Activated CD4-positive, alpha-beta T cell treated with anti-CD3 and anti-CD28 coated beads for 4 hours (primary cell): ENCODE measurements around the gene UBE3B.

Experiments
- DNase-seq, 2 donors: peaks; one replicate each; pipeline ENCODE4 v3.0.0-alpha.2; 2020

Gene UBE3B

DNA sequence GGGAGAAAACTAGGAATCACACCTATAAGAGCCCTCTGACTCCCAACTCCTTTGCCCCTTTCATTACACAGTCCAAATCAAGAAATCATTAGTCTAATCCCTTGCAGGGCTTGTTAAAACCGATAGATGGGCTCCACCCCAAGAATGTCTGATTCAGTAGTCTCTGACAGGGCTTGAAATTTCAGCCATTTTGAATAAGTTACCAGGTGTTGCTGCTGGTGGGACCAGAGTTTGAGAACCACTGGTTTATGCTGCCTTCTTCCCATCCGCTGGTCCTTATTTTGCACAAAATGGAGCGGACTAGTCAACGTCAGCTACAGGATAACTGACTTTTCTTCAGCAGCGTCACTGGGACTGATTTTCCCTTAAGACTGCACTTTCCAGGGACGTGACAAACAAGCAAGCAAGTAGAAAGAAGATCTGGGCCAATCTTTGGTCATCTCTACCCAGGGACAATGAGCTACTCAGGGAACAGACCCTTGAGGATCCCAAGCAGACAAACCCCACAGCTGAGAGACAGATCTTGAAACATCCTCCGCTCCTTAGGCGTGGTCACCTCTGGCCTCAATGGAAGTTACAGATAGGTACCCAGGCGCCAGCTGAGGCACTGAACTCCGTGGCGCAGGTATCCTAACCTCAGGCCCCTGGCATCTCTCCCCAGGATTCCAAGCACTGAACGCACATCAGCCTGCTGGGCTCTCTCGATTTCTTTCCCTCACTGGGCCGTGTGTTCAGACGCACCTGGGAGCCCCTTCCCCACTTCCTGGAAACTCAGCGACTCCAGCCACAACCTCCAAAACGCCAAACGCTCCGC lies 1.2 kb upstream of the UBE3B start:
- no peak for DNase-seq

DNA sequence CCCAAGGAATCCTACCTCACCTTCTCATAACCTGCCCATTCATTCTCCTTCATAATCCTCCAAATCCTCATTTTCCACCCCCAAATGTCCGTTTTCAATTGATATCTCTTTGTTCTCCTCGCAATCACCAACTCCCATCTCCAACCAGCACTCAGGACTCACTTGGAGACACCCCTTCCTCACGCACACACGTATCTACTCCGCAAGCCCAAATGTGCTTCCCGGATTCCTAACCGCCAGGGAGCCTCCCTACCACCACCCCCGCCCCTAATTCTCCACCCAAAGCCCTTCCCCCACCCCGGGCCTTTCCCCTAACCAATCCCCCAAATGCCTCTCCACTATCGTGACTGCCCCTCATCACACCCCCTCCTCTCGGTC lies 638 bp upstream of the UBE3B start:
- DNase-seq = no peak

DNA sequence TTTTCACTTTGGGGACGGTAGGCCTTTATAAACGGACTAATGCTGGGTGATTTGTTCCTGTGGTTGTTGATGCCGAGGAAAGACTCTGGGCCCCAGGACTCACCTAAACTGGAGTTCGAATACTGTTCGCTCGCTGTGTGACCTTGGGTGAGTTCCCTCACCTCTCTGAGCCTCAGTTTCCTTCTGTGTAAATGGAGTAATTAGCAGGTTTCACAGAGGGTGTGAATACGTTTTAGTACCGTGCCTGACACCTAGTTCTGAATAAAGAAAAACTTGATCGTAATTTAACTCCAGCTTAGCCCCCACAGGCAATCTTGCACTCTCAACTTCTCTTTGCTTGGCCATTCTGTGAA lies 505 bp downstream of the UBE3B start:
- DNase-seq = no peak

DNA sequence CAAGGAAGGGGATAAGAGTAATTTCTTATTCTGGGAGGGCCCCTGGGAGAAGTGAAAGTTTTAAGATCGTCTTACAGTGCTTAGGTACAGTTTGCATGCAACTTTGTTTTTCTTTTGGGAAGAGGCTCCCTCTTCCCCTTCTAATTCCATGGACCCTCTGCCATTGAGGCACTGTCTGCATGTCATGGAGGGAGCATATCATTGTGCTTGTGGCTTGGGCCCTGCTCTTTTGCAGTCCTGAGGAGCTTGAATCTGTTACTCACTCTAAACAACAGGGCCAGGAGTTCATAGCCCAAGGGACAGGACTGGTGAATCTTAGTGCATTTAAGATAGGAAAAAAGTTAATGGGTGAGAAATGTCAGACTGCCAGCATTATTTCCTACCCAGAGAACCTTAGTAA lies 2.3 kb downstream of the UBE3B start:
- no peak for DNase-seq

DNA sequence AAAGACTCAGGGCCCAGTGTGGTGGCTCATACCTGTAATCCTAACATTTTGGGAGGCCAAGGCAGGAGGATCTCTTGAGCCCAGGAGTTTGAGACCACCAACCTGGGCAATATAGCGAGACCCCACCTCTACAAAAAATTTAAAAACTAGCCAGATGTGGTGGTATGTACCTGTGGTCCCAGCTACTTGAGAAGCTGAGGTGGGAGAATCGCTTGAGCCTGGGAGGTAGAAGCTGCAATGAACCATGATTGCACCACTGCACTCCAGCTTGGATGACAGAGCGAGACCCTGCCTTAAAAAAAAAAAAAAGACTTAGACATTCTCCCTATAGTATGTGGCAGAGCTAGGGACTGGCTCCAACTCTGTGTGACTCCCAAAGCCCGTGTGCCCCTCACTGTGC lies 2.9 kb downstream of the UBE3B start:
- DNase-seq = no peak

DNA sequence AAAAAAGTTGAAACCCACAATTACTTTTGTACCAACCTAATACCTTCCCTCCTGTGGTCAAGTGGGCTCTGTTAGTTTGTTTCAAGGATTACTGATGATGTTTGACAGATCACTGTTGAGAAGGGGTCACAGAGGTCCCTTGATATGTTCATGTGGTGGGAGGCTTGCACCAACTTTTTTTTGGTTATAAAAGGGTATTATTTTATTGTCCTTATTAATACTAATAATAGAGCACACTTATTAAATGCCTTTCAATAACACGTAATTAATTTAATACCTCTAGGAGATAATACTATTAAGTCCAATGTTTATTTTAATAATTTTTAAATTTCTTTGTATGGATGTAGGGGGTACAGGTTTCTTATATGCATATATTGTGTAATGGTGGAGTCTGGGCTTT lies 4.4 kb downstream of the UBE3B start:
- DNase-seq = no peak

DNA sequence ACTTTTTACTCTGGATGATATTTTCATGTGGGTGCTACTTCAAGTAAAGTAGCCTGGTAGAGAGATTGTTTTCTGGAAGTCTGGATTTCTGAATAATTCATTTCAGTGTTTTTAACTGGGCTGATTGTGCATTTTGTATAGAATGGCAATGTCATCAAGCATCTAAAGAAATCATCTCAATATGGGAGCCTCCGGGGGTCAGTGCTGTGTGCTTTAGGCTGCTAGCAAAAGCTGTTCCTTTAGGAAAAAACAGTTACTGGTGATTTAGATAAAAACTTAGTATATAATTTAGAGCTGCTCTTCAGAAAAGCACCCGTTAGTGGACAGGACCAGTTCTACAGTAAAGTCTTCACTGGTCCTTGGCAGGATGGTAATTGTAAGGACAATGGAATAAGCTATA lies 5.1 kb downstream of the UBE3B start:
- DNase-seq = no peak

DNA sequence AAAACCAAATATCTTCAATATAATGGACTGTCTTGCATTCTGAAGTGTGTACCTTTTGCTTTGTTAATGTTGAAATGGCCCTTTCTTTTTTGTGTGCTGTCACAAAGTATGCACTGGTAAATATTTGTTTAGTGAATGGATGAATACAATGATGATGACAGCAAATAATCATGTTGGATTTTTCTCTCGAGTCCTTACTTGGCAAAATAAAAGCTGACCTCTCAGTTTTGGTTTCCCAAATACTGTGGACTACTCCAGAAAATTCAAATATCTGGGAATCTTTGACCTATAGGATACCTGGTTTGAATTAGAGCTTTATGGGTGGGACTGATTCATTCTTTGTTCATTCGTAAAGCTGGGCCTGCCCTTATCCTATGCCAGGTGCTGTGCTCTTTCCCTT lies 5.5 kb downstream of the UBE3B start:
- no peak for DNase-seq

DNA sequence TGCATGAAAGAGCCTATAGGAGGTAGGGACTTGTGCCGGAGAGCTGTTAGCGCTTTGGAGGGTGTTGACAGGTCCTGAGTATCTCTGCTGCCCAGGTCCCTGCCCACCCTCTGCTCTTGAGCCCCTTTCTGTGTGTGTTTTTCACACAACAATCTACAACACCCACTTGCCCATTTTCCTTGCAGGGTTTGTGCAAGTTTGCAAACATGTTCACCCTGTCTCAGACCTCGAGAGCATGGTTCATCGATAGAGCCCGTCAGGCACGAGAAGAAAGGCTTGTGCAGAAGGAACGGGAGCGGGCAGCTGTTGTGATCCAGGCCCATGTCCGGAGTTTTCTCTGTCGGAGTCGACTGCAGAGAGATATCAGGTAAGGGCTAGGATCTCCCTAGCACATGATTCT lies 5.9 kb downstream of the UBE3B start:
- no peak for DNase-seq

DNA sequence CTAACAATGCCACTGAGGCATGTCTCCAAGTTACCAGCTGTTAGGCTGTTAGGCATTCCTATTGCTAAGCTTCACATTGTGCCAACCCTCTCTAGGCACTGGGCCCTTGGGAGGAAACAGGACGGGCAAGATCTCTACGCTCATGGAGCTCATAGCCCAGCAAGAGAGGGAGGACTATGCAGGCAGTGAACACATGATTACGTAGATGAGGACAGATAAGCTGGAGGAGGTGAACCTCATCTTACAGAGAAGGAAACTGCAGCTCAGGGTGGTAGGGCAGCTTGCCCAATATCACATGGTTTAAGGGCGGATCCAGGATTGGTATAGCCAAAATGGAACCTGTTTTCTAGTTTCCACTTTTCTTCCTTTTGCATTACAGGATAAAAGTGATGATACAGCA lies 7.8 kb downstream of the UBE3B start:
- DNase-seq = no peak

DNA sequence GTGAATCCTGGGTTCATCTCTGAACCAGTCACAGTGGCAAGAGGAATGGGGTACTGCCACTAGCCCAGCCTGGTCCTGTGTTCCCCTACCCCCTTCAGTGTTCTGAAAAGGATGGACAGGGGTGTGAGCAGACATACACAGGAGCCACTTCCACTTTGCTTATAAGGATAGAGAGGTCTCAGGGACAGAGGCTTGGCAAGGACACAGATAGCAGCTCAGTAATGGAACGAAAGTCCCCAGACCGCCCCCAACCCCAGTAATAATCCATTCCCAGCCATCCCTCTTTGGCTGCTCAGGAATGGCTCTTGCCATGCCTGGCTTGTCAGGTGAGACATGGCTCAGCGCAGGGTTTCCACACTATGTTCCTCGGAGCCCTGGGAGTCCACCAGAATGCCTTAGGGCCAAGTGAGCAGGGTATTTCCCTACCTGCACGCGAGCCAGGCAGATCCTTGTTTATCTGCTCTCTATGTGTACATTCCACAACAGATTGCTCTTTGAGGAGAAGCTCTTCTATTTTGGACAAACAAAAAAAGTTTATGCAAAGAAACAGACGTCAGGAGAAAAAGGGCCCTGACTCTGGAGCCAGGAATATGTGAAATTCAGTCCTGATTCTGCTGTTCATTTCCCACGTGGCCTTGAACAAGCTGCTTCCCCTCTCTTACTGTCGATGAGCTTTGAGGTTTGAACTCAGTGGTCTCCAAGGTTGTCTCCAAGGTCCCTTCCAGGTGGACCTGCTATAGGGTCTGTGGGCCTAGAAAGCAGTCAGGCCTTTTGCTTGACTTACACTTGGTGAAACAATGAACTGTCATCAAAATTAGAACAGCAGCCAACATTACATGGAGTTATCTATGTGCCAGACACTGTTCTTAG lies 10.0 kb downstream of the UBE3B start:
- DNase-seq = no peak

DNA sequence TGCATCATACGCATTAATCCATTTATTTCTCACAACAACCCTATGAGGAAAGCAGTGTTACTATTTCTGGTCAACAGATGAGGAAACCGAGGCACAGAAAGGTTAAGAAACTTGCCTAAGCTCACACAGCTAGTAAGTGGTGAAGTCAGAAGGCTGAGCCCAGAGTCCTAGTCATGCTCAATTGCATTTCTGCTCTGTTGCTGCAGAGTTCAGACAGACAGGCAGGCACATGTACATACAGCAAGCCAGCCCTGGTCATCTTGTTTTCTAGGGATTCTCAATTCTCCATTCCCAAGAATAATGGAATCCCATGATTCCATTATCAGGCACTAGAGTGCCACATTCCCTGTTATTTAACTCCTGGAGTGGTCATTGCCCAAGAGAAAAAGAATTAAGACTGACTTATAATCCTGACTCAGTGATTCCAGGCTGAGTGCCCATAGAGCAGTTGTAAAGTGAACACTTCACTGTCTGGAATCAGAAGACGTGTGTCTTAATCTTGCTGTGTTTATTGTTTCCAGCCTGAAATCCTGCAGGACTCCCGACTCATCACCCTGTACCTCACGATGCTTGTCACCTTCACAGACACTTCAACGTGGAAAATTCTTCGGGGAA lies 10.7 kb downstream of the UBE3B start:
- no peak for DNase-seq

DNA sequence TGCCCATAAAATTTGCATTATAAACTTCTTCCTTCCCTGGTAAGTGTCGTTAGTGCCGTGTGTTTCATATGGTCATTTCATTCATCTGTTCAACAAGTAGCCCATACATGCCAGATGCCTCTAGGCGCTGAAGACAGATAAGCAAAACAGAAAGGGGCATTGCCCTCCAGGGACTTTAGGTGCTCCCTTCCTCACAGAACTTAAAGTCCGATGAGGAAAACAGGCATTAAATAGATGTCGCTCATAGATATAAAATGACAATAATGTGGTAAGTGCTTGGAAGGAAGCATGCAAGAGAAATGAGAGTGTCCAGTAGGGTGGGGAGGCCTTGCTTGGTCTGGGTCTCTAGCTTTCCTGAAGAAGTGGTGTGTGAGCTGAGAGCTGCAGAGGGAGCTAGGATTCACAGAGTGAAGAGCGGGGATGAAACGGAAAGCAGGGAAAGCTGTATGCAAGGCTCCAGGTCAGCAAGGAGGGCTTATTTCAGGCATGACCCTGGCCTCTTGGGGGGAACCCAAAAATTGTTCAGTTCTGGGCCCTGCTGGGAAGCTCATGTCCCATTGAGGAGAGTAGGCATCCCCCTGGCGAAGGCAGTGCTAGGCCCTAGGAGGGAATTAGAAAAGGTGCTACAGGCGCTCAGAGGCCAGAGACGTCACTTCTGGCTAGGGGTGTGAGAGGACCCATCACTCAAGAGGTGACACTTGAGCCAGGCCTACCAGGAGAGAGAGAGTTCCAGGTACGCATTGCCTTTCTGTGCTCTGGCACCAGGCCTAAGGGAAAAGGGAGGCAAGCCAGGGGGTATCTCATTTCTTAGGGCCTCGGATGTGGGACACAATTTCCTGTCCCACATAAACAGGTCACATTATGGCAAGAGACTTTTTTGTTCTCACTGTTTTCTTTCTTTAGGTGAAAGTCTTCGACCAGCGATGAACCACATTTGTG lies 11.9 kb downstream of the UBE3B start:
- no peak for DNase-seq

DNA sequence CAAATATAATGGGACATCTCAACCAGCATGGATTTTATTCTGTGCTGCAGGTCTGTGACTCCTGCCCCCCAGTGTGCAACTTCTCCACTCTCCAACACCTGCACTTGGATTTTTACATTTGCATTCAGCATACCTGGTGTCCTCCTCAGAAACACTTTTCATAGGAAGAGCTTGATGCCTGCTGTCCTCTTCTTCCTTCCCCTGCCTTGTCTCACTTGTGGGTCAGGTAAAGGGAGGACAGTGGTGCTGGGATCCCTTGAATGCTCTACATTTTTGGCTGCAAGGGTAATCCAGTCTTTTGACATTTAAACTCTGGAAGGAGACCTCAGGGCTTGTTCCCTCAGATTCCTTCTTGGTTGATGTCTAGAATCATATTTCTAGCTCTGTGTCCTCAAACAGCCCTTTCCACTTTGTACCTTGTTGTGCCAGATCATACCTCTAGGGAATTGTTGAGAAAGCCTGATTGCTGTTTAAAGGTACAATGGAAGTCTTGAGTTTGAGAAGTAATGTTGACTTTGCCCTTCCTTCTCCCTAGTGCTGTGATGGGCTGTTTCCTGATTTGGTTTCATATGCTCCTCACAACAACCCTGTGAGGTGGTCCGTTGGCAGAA lies 12.6 kb downstream of the UBE3B start:
- no peak for DNase-seq

DNA sequence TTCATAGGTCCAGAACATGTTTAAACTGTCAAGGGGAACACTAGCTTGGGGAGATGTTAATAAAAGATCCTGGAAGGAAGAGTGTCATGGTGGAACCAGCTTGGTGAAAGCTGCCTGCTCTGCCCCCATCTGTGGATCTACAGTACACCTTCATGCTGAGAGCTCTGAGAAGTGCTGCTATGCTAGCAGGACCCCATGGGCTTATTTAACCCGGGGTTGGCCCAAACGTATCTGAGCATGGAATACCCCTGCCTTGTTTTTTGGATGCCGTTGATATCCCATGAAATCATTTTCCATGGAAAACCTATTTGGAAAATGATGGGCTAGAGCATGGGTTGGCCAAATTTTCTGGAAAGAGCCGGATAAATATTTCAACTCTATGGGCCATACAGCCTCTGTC lies 14.2 kb downstream of the UBE3B start:
- DNase-seq = no peak

DNA sequence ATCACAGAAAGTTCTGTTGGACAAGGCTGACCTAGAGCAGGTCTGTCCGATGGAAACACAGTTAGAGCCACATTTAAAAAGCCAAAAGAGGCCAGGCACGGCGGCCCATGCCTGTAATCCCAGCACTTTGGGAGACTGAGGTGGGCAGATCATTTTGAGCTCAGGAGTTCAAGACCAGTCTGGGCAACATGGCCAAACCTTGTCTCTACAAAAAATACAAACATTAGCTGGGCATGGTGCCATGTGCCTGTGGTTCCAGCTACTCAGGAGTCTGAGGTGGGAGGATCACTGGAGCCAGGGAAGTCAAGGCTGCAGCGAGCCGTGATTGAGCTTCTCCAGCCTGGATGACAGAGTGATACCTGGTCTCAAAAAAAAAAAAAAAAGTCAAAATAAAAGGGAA lies 14.9 kb downstream of the UBE3B start:
- no peak for DNase-seq

DNA sequence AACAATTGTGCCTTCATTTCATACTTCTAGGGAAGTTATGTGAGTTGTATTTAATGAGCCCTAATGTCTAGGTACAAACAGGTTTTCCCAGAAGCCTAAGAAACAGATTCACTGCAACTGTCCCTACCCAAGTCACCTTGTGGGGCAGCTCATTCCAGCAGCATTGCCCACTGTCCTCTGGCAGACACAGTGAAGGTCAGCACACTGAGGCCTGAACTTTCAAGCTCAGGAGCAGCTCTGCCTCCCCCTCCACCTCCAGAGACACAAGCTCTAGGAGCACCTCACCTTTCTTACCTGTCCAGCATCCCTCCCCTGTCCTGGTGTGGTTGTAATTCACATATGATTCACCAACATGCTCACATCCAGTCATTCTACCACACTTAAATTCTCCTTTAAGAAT lies 15.7 kb downstream of the UBE3B start:
- no peak for DNase-seq

DNA sequence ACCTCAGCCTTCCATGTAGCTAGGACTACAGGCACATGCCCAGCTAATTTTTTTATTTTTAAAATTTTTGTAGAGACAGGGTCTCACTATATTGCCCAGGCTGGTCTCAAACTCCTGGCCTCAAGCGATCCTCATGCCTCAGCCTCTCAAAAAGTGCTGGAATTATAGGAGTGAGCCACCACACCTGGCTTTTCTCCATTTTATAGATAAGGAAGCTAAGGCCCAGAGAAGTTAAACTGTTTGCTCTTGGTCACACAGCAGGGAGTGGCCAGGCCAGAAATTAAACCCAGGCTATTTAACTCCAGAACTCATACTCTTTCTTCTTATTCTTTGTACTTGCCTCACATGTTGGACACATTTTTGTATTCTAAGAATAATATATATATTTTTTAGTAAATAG lies 16.5 kb downstream of the UBE3B start:
- DNase-seq = no peak

DNA sequence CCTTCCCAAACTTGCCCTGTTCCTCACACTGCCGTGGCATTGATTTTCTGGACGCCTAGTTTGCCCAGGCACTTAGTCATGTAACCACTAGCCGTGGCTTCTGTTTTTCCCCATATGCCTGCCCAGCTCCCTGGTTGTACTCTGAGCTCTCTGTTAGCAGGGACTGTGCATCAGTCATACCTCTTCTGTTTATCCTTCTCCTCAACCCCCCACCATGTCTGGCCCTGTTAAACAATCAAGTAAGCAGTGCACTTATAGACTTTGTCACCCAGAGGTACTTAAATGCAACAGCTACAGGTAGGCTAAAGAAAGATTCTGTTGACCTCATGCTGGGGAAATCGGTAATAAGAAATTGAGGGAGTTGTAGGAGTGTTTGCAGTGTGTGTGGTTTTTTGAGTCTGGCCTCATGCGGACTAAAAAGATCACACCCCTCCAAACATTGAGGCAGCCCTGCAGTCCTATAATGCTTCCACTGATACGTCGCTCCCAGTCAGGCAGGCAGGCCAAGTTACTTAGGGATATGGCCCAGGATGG lies 17.0 kb downstream of the UBE3B start:
- DNase-seq = no peak

DNA sequence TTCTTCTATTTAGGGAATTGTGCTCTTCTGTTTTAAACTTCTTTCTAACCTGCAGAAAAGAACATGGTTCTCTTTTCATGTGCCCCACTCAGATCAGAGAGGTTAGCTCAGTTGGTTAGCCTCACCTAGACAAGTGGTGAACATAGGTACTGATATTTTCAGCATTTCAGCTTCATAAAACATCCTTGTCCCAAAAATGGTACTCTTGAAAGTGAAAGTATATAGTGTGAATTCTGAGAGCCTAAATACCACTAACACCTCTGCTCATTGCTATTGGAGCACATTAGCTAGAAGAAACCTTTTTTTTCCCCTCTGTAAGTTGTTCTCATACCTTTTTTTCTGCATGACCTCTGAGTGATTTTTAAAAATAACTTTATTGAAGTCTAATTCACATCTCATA lies 17.6 kb downstream of the UBE3B start:
- DNase-seq = no peak

DNA sequence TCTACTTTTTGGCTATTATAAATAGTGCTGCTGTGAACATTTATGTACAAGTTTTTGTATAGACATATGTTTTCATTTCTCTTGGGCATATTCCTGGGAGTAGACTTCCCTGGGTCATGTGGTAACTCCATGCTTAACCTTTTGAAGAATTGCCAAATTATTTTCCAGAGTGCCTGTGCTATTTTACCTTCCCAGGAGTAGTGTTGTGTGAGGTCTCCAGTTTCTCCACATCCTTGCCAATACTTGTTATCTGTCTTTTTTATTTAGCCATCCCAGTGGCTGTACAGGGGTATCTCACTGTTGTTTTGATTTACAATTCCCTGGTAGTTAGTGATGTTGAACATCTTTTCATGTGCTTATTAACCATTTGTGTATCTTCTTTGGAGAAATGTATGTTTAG lies 18.9 kb downstream of the UBE3B start:
- DNase-seq = no peak

DNA sequence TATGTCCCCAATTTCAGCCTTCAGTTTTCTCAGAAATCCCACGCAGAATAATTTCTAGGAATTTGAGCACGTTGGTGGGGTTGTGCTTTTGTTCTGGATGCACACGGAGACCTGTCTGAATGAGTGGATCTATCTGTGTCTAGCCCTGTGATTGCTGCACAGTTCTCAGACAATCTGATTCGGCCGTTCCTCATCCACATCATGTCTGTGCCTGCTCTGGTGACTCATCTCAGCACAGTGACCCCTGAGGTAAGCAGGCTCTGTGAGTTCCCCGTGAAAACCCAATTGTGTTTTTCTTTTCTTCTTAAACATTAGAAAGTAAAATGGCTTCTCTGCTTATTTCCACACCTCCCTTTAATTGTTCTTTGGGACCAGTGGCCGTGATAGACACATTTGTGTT lies 20.2 kb downstream of the UBE3B start:
- DNase-seq = no peak
